Psoas muscle (tissue), 8 donors: ENCODE results near the gene ZNRD2. TPM values are rescaled to one million over a fixed set of nuclear protein-coding genes. Genes with fewer than 3 reads are reported as not detected.

ENCODE experiments used
- ATAC-seq, 4 donors: fragments of 200-7000 bp; cut with Tn5 transposase; one replicate each; pipeline ENCODE4 v1.9.1; 2020; ENCODE audit warnings: moderate library complexity in 3 of 4, mild to moderate bottlenecking in 2 of 4
- DNase-seq, 2 donors: peaks; one replicate each; pipeline ENCODE4 v3.0.0-alpha.2; 2020
- H3K27ac ChIP-seq: fragments of 200-600 bp; one replicate; pipeline ENCODE4 v1.8.0; 2022
- H3K27me3 ChIP-seq, 3 donors: fragments of 200-600 bp in 1 of 3; one replicate each; pipeline versions ENCODE4 v1.6.1 to v1.8.0; 2013 to 2022; ENCODE audit warnings: low read length in 2 of 3, mild to moderate bottlenecking in 2 of 3, moderate library complexity in 1 of 3; ENCODE audit not compliant: insufficient read depth in 3 of 3
- H3K36me3 ChIP-seq, 2 donors: fragments of 200-600 bp in 1 of 2; one replicate each; pipeline versions ENCODE4 v1.6.1 to v1.8.0; 2013 to 2022; ENCODE audit warnings: low read depth in 1 of 2, mild to moderate bottlenecking in 1 of 2, moderate library complexity in 1 of 2; ENCODE audit not compliant: insufficient read depth in 1 of 2
- H3K4me1 ChIP-seq: fragments of 200-600 bp; one replicate; pipeline ENCODE4 v1.8.0; 2022
- H3K4me3 ChIP-seq: fragments of 200-600 bp; one replicate; pipeline ENCODE4 v1.8.0; 2022; ENCODE audit warnings: mild to moderate bottlenecking
- H3K9me3 ChIP-seq: fragments of 200-600 bp; one replicate; pipeline ENCODE4 v1.8.0; 2022
- CTCF ChIP-seq: fragments of 200-600 bp; IDR thresholded peaks from one replicate; pipeline ENCODE4 v1.8.0; 2022; ENCODE audit warnings: antibody characterized with exemption
- WGBS, 3 donors: extraction: QIAGEN DNeasy Blood & Tissue Kit; methylation state at CpG; one replicate each; pipeline versions ENCODE4 v1.1.6 to v1.1.7; 2013; 5-methylcytosine and 5-hydroxymethylcytosine counted together
- intact Hi-C, 2 donors: fragments of 100-400 bp; cut with DNase I; formaldehyde crosslinking; loops; one replicate each; pipeline versions ENCODE4 v1.11.0 to v1.14.2; 2022
- polyA plus RNA-seq, 3 donors: library from polyadenylated mRNA; stranded (reverse); fragments of 200-250 nt; gene quantifications; one replicate each; pipeline ENCODE4 v1.2.3, GENCODE V29; 2013
- total RNA-seq, 4 donors: library from RNA; stranded (reverse); fragmentation: NEBNext Ultra II Directional in 2 of 4; extraction: Animal tissue kit (Norgen Biotek cat#: 25700) in 2 of 4; gene quantifications; one replicate each; pipeline versions ENCODE4 v1.2.1 to v1.2.4, GENCODE V29; 2021 to 2023
- donor health status: healthy with polysubstance abuse.
- donor health status: DM: no; HTN: no; CAD: no; lungs with moderate emphysema.
- donor health status: Bipolar disorder and iron deficiency.
- donor health status: healthy.
- donor health status: DM: yes; HTN: yes; CAD: no.
- donor health status: DM: no; HTN: no; CAD: no.
- donor health status: DM: no; HTN: no; CAD: no.
- donor health status: DM: yes; HTN: yes; CAD: no.

The ZNRD2 gene
- total and polyA plus RNA-seq, 7 donors, result 31.6 to 118 (median 43.5) TPM

- H3K27ac ChIP-seq, result peak overlapping the region; percentile 60
- ATAC-seq (peak; percentile 14 to 43 (median 16)), DNase-seq (peak in 1 of 2 donors; percentile 75)
- intact Hi-C loops, result loop anchor here in 1 of 2 donors (5.0 kb wide), 1 partner anchor 167 kb away; no protein-coding TSS in a partner anchor
- TF ChIP-seq CTCF, result no peak
- peaks cover 17% of the 10 kb centered on the region for H3K4me1 ChIP-seq
- 24 to 27% (median 25%) methylated on average over 11 to 12 of the region's 12 CpGs for whole genome bisulfite sequencing, 3 donors
- peak overlapping the region; percentile 56 for H3K4me3 ChIP-seq
- H3K36me3 ChIP-seq, result peaks cover 0 to 31% of the 10 kb centered on the region in 2 donors
- no peaks in the 10 kb centered on the region for H3K9me3 ChIP-seq
- H3K27me3 ChIP-seq, result no peaks in the 10 kb centered on the region
Measured at GRCh38 chr11:65524014-65524740, 46.1 kb upstream of the ZNRD2 start.

- 0 to 1% (median 0%) methylated on average over 38 to 80 of the region's 82 CpGs for WGBS, 3 donors
Measured at GRCh38 chr11:65524741-65525545, 45.3 kb upstream of the ZNRD2 start, which contains the start of gene SCYL1. Gene SCYL1, plus strand, starts transcription at chr11:65525083. Its CDS starts 71 bp downstream, at chr11:65525154.

GRCh38 chr11:65525546-65526480 lies 44.5 kb upstream of the ZNRD2 start:
- Histone ChIP-seq H3K27me3 (no peaks in the 10 kb centered on the region), H3K4me3 (peak overlapping the region; percentile 100), H3K27ac (peak overlapping the region; percentile 98), H3K36me3 (peaks cover under 1 to 46% of the 10 kb centered on the region in 2 donors), H3K9me3 (no peaks in the 10 kb centered on the region), H3K4me1 (peaks cover 17% of the 10 kb centered on the region)
- TF ChIP-seq CTCF, result no peak
- intact Hi-C loops, result no loop called here
- peak in 1 of 2 donors; percentile 55 for DNase-seq
- 47 to 50% (median 47%) methylated on average over 29 to 31 of the region's 31 CpGs for WGBS, 3 donors
- no peak for ATAC-seq

More at GRCh38 chr11:65524741-65525545, 45.3 kb upstream of the ZNRD2 start, which contains the start of gene SCYL1:
- peaks cover 17% of the 10 kb centered on the region for H3K4me1 ChIP-seq
- ATAC-seq (peak; percentile 91 to 97 (median 94)), DNase-seq (peak; percentile 81 to 90)
- TF ChIP-seq CTCF, result no peak
- H3K4me3 ChIP-seq, result peak within 1 kb of the TSS; percentile 100
- peak within 1 kb of the TSS; percentile 98 for H3K27ac ChIP-seq
- peaks cover 0 to 39% of the 10 kb centered on the region in 2 donors for H3K36me3 ChIP-seq
- intact Hi-C loops, result loop anchor here in 1 of 2 donors (5.0 kb wide), 1 partner anchor 168 kb away; no protein-coding TSS in a partner anchor
- H3K27me3 ChIP-seq, result no peaks in the 10 kb centered on the region
- no peaks in the 10 kb centered on the region for H3K9me3 ChIP-seq

- Histone ChIP-seq H3K36me3 (peaks cover 5 to 55% of the 10 kb centered on the region in 2 donors), H3K4me3 (no peak overlapping the region), H3K4me1 (peaks cover 17% of the 10 kb centered on the region), H3K27me3 (no peaks in the 10 kb centered on the region), H3K9me3 (no peaks in the 10 kb centered on the region), H3K27ac (no peak overlapping the region)
- 89 to 91% (median 89%) methylated on average over 8 of the region's 8 CpGs for WGBS, 3 donors
- intact Hi-C loops, result no loop called here
- no peak for TF ChIP-seq CTCF
- no peak for ATAC-seq
- peak in 1 of 2 donors; percentile 50 for DNase-seq
Measured at GRCh38 chr11:65526744-65527143, 43.5 kb upstream of the ZNRD2 start.
